GM20000 (cell line): ENCODE data around the gene IAH1.
A peak's percentile ranks its signal among the peaks of the same experiment; 100 is the strongest.

ENCODE experiments used
- DNase-seq: peaks from one replicate; pipeline ENCODE4 v3.0.0; 2012; ENCODE audit warnings: low spot score
- TF ChIP-seq, protein P1 (sequence below): IDR thresholded peaks from 2 replicates; pipeline ENCODE4 v1.5.1; 2012; ENCODE audit warnings: mild to moderate bottlenecking, control low read depth; ENCODE audit errors: extremely low read depth, missing control alignments

The IAH1 gene

DNA sequence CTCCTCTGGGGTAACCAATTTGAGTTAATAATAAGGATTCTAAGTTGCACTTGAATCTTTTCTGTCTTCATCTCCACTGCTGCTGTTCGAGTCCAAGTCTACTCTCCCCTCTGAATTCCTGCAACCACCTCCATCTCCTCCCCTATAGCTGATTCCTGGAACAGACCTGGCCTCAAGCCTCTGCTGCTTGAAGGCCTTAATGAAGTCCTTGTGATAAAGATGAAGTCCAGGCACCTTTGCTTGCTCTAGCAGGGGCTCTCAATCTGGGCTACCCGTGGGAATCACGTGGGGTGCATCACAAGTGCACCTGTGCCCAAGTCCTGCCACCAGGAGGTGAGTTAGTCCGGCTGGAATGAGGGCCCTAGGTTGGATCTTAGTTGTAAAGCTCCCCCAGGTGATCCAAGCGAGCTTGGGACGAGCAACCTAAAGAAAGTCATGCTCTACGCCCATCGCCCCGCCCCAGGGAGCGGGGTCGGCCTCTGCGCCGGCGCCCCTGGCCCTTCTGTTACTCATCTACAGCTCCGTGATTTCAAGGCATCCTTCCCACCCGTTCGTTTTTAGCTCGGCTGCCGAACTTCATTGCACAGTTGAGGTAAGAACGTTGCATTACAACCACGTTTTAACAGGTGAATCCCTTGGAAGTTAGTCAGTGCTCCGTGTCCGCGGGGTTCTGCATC is 905 bp upstream of the IAH1 start:
- DNase-seq: peak; percentile 49
- TF ChIP-seq, protein P1, sequence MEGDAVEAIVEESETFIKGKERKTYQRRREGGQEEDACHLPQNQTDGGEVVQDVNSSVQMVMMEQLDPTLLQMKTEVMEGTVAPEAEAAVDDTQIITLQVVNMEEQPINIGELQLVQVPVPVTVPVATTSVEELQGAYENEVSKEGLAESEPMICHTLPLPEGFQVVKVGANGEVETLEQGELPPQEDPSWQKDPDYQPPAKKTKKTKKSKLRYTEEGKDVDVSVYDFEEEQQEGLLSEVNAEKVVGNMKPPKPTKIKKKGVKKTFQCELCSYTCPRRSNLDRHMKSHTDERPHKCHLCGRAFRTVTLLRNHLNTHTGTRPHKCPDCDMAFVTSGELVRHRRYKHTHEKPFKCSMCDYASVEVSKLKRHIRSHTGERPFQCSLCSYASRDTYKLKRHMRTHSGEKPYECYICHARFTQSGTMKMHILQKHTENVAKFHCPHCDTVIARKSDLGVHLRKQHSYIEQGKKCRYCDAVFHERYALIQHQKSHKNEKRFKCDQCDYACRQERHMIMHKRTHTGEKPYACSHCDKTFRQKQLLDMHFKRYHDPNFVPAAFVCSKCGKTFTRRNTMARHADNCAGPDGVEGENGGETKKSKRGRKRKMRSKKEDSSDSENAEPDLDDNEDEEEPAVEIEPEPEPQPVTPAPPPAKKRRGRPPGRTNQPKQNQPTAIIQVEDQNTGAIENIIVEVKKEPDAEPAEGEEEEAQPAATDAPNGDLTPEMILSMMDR: no peak

DNA sequence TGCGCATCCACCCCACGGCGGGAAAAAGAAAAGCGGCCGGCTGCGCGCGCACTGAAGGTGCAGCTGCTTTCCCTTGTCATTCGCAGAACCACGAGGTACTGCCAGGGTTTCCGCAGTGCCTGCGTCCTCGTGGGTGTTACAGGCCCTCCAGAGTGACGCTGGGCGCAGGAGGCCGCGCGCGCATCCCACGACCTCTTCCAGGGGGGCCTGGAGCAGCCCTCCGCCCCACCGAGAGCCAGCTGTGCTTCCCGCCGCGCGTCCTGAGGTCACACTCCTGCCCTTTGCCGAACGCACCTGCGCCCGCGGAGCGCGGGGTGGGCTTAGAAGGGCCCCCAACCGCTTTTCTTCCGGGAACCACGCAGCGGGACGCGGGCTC is 378 bp upstream of the IAH1 start:
- DNase-seq: peak; percentile 68
- TF ChIP-seq, protein P1: no peak

DNA sequence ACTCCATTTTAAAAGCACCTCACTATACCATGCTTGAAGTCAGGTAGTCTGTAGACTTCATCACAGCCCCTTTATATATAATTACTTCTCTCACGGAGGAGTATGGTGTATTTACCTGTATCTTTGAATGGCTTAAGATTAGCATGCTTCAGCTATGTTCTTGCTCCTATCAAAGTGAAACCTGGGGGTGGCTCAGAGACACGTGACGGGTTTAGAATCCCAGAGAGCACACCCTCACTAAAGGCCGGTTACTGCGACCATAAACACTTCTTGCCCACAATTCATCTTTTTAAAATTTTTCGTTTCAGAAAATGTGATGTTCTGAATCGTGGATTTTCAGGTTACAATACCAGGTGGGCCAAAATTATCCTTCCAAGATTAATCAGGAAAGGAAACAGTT is 3.6 kb downstream of the IAH1 start:
- TF ChIP-seq, protein P1: no peak
- DNase-seq: peak; percentile 41

DNA sequence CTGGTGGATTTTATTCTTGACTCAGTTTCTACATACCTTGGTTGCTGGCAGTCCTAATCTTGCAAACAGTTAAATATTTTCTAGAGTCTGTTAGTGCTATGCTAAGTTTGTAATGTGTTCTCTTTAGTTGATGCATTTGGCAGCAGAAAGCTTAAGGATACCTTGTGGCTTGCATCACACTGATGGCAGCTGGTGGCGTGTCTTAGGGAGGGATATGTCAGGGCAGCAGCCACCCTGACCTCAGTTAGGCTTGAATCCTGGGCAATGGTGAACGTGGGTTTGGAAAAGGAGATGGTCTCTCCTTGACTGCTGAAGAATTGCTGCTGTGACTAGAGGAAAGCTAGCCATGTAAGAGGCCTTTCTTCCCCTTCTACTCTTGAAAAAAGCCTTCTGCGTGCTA is 4.2 kb downstream of the IAH1 start:
- TF ChIP-seq, protein P1: no peak

DNA sequence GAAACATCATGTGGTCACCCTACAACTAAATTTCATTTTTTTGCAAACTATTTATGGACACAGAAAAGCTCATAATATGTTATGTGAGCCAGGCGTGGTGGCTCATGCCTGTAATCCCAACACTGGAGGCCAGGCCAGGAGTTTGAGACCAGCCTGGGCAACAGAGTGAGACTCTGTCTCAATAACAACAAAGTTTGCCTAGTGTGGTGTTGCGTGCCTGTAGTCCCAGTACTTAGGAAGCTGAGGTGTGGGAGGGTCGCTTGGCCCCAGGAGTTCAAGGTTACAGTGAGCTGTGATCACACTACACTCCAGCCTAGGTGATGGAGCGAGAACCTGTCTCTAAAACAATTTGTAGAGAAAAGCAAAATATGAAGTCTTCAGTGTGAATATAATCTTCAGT is 5.8 kb downstream of the IAH1 start:
- DNase-seq: no peak

More for the DNA sequence above, 4.2 kb downstream of the IAH1 start:
- no peak for DNase-seq

DNA sequence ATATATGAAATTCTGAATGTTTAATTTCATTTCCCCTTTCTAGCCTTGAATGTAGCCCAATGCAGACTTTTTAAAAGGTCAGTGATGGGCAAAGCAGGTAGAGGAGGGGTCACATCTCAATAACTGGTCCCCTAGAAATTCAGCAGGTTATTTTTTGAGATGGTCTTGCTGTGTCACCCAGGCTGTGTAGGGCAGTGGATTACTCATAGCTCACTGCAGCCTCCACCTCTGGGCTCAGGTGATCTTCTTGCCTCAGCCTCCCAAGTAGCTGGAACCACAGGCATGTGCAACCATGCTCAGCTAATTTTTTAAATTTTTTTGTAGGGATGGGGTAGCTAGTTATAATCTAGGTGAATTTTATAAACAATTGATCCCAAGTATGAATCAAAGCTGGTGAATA is 8.8 kb downstream of the IAH1 start:
- TF ChIP-seq, protein P1: no peak
- DNase-seq: no peak

More for the DNA sequence above, 5.8 kb downstream of the IAH1 start:
- TF ChIP-seq, protein P1: no peak

DNA sequence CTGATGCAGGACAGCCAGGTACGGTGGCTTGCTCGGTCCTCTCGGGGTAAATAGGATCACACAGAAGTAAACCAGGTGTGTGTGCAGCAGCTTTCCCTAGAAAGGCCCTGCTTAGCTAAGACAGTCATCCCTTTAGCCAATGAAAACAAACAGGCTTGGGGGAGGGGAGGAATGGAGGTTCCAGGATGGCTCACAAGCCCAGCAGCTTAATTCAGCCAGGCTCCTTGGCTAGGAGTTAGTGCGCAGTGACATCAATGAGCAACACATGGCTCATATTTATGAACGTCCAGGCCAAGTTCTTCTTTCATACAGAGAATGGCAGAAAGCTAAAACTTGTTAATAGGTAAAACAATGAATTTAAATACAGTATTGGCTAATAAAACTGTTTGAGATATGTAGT is 10.2 kb downstream of the IAH1 start:
- no peak for DNase-seq
- TF ChIP-seq, protein P1: no peak
